ENCODE results near the gene ZEB2. TPM values are rescaled to one million over a fixed set of nuclear protein-coding genes. Genes with fewer than 3 reads are reported as not detected.
A peak's percentile ranks its signal among the peaks of the same experiment; 100 is the strongest.

Gene ZEB2
- total and polyA plus RNA-seq, 2 of the 13 experiments (the other 11 are each of a cell fraction or from before 2014, with no cell fraction given): 0.07 TPM; not detected in 1

- 6% methylated on average over 58 of the region's 83 CpGs for WGBS (ENCODE audit: low lambda C conversion rate)
- H3K36me3 ChIP-seq (replicated peaks in 1 of 2; ENCODE audit: control insufficient read depth in 1 of 2, insufficient read depth in 2 of 2, low read length in 2 of 2): no peaks in the 10 kb centered on the region
- H4K20me1 ChIP-seq (ENCODE audit: insufficient read depth, low read length): no peaks in the 10 kb centered on the region
- ATAC-seq: peak; percentile 73
- no peak overlapping the region for H3K27ac ChIP-seq (ENCODE audit: extremely low read length, insufficient read depth, low read length)
- H3K4me3 ChIP-seq (replicated peaks in 1 of 3; ENCODE audit: insufficient read depth in 1 of 3, low read depth in 2 of 3, low read length in 3 of 3): peak overlapping the region; percentile 56 to 70 (median 57); a peak in 5 of 6 replicates
- H3K27me3 ChIP-seq (ENCODE audit: control insufficient read depth in 1 of 2, insufficient read depth in 2 of 2, low read length in 2 of 2): peaks cover 4 to 85% of the 10 kb centered on the region in 2 experiments; a peak in 4 of 5 replicates
- 0 out of 2 replicates have a peak, but pooled peaks cover 5% of the 10 kb centered on the region for H3K4me1 ChIP-seq (ENCODE audit: insufficient read depth, low read length)
- BruUV-seq (replicated peaks): no TSS peak
- POLR2A ChIA-PET: no interaction called here
- no peak for FAIRE-seq
- no peaks in the 10 kb centered on the region for H3K9me3 ChIP-seq (ENCODE audit: low read length)
- peak overlapping the region; percentile 82 for H3K4me2 ChIP-seq (ENCODE audit: low read depth, low read length)
- intact Hi-C loops (cut with micrococcal nuclease; ENCODE audit: unreplicated experiment): loop anchor here (2.0 kb wide), 1 partner anchor 354 kb away; no protein-coding TSS in a partner anchor
- no peak for DNase-seq (ENCODE audit: low spot score)
- H3K79me2 ChIP-seq (ENCODE audit: insufficient read depth, low read length): no peaks in the 10 kb centered on the region
- in situ Hi-C loops (cut with HindIII; ENCODE audit: extremely low pct_ligation_motif_present, low pct_unique_long_range_greater_than_20kb): no loop called here
- no peak overlapping the region for H2AFZ ChIP-seq (ENCODE audit: low read length)
- H3K9ac ChIP-seq (ENCODE audit: insufficient read depth, low read depth, low read length): no peak overlapping the region
- CTCF ChIA-PET (ENCODE audit: low intra/inter-chr PET ratio, low total read pairs): no interaction called here
- TF ChIP-seq ZGPAT (CRISPR knock-in tag; IDR thresholded peaks at IDR 0.05): no peak
- TF ChIP-seq KIAA2018 (CRISPR knock-in tag; IDR thresholded peaks at IDR 0.05; ENCODE audit: borderline replicate concordance): no peak
- no peak for TF ChIP-seq ZNF546 (CRISPR knock-in tag; conservative IDR thresholded peaks at IDR 0.05)
- TF ChIP-seq MATR3 (CRISPR knock-in tag; IDR thresholded peaks at IDR 0.05): no peak
- no peak for TF ChIP-seq MNT (IDR thresholded peaks at IDR 0.05)
- TF ChIP-seq CREM (IDR thresholded peaks at IDR 0.05): no peak
- TF ChIP-seq CREM (CRISPR knock-in tag; IDR thresholded peaks at IDR 0.05): no peak
- no peak for TF ChIP-seq ZNF263 (CRISPR knock-in tag; IDR thresholded peaks at IDR 0.05)
Measured at GRCh38 chr2:144516981-144517865, 2.7 kb downstream of the ZEB2 start.

Data from HepG2 (cell line).